H1 (cell line): ENCODE measurements around the gene FAM209B. TPM values are rescaled to one million over a fixed set of nuclear protein-coding genes. Genes with fewer than 3 reads are reported as not detected.

Source experiments
- CTCF ChIA-PET: fragments of 300-600 bp; sonication (Branson Sonifier 250); formaldehyde crosslinking; loops from one replicate; lab custom pipeline; 2021; ENCODE audit not compliant: partially characterized antibody; lab: Charles Lee
- POLR2A ChIA-PET: fragments of 300-600 bp; sonication (Branson Sonifier 250); formaldehyde crosslinking; loops from one replicate; lab custom pipeline; 2021; ENCODE audit warnings: inconsistent platforms; ENCODE audit not compliant: partially characterized antibody; lab: Charles Lee
- DNase-seq, 2 experiments: peaks; one replicate each; pipeline versions ENCODE4 v3.0.0 to v3.0.0-alpha.2; 2010 to 2022; ENCODE audit warnings: low spot score in 2 of 2, low read depth in 1 of 2, mixed read lengths in 1 of 2
- FAIRE-seq: peaks from 2 replicates; lab custom pipeline; 2011; peaks lifted over from hg19 to GRCh38; lab: Jason Lieb, UNC
- H2AFZ ChIP-seq: 2 replicates; pipeline ENCODE4 v1.8.1; 2012; ENCODE audit warnings: low read length, inconsistent platforms
- H2AK5ac ChIP-seq: 2 replicates; pipeline ENCODE4 v1.6.1; 2013; ENCODE audit warnings: low read depth, low read length
- H2BK120ac ChIP-seq: replicated peaks from 2 replicates; pipeline ENCODE3; 2013; ENCODE audit warnings: low read depth, low read length, inconsistent platforms
- H2BK12ac ChIP-seq: 2 replicates; pipeline ENCODE4 v1.6.1; 2013; ENCODE audit warnings: low read depth, low read length
- H2BK15ac ChIP-seq: 2 replicates; pipeline ENCODE4 v1.6.1; 2013; ENCODE audit warnings: low read length
- H2BK20ac ChIP-seq: 2 replicates; pipeline ENCODE4 v1.6.1; 2013; ENCODE audit warnings: low read length
- H2BK5ac ChIP-seq: 2 replicates; pipeline ENCODE4 v1.6.1; 2013; ENCODE audit warnings: low read depth, low read length
- H3K14ac ChIP-seq: 2 replicates; pipeline ENCODE4 v1.6.1; 2013; ENCODE audit warnings: inconsistent platforms; ENCODE audit not compliant: insufficient read length
- H3K18ac ChIP-seq: 2 replicates; pipeline ENCODE4 v1.6.1; 2013; ENCODE audit warnings: low read length; ENCODE audit errors: extremely low read depth
- H3K23ac ChIP-seq: 2 replicates; pipeline ENCODE4 v1.6.1; 2013; ENCODE audit warnings: inconsistent platforms; ENCODE audit not compliant: insufficient read length
- H3K23me2 ChIP-seq: 2 replicates; pipeline ENCODE4 v1.6.1; 2013; ENCODE audit warnings: low read depth, low read length
- H3K27ac ChIP-seq: 2 replicates; pipeline ENCODE4 v1.6.1; 2011; ENCODE audit warnings: low read depth, low read length, inconsistent platforms
- H3K27me3 ChIP-seq, 4 experiments: replicated peaks in 1 of 4; 1 replicate in 1 of 4; 2 replicates in 3 of 4; pipeline versions ENCODE4 v1.6.1 to v1.8.1; 2011 to 2013; ENCODE audit warnings: low read length in 3 of 4, mild to moderate bottlenecking in 3 of 4, inconsistent platforms in 2 of 4, mixed read lengths in 2 of 4, moderate library complexity in 1 of 4; ENCODE audit not compliant: control insufficient read depth in 3 of 4, insufficient read depth in 3 of 4; ENCODE audit errors: extremely low read depth in 1 of 4
- H3K36me3 ChIP-seq, 4 experiments: 2 replicates each; pipeline versions ENCODE4 v1.6.1 to v1.8.1; 2011 to 2013; ENCODE audit warnings: mild to moderate bottlenecking in 4 of 4, low read length in 3 of 4, moderate library complexity in 2 of 4, control low read depth in 1 of 4, inconsistent platforms in 1 of 4; ENCODE audit not compliant: insufficient read depth in 4 of 4, control insufficient read depth in 2 of 4
- H3K4ac ChIP-seq: replicated peaks from 2 replicates; pipeline ENCODE3; 2013; ENCODE audit warnings: low read length, low read depth, mixed read lengths, inconsistent platforms; ENCODE audit not compliant: insufficient read length
- H3K4me1 ChIP-seq, 4 experiments: replicated peaks in 1 of 4; 1 replicate in 1 of 4; 2 replicates in 3 of 4; pipeline versions ENCODE4 v1.6.1 to v1.8.1; 2011 to 2013; ENCODE audit warnings: low read length in 3 of 4, inconsistent platforms in 2 of 4, mixed read lengths in 1 of 4; ENCODE audit not compliant: insufficient read depth in 4 of 4, control insufficient read depth in 3 of 4
- H3K4me2 ChIP-seq, 2 experiments: 2 replicates each; pipeline versions ENCODE4 v1.6.1 to v1.8.1; 2011 to 2013; ENCODE audit warnings: low read depth in 2 of 2, low read length in 2 of 2, control low read depth in 1 of 2, inconsistent platforms in 1 of 2, mild to moderate bottlenecking in 1 of 2; ENCODE audit not compliant: insufficient read depth in 1 of 2
- H3K4me3 ChIP-seq, 4 experiments: fragments of 200-600, 300-600 bp in 1 of 4; sonication (generic), shearing (Covaris generic), sonication (Bioruptor Twin) in 1 of 4; 2 replicates each; pipeline versions ENCODE4 v1.5.1 to v1.8.1; 2011 to 2016; ENCODE audit warnings: low read length in 4 of 4, low read depth in 3 of 4, control low read depth in 2 of 4, inconsistent platforms in 2 of 4, mild to moderate bottlenecking in 2 of 4, mixed read lengths in 1 of 4, moderate library complexity in 1 of 4; ENCODE audit not compliant: insufficient read depth in 2 of 4; ENCODE audit errors: extremely low read depth in 1 of 4
- H3K56ac ChIP-seq: replicated peaks from 2 replicates; pipeline ENCODE3; 2013; ENCODE audit warnings: low read depth, mild to moderate bottlenecking, mixed read lengths, low read length, inconsistent platforms; ENCODE audit not compliant: insufficient read length
- H3K79me1 ChIP-seq: 2 replicates; pipeline ENCODE4 v1.6.1; 2013; ENCODE audit warnings: low read depth, low read length, control low read depth
- H3K79me2 ChIP-seq, 2 experiments: 2 replicates each; pipeline versions ENCODE4 v1.6.1 to v1.8.1; 2012 to 2013; ENCODE audit warnings: low read length in 2 of 2, mild to moderate bottlenecking in 2 of 2, inconsistent platforms in 1 of 2; ENCODE audit not compliant: insufficient read depth in 2 of 2, control insufficient read depth in 1 of 2
- H3K9ac ChIP-seq, 4 experiments: replicated peaks in 1 of 4; 1 replicate in 1 of 4; 2 replicates in 3 of 4; pipeline versions ENCODE4 v1.6.1 to v1.8.1; 2011 to 2013; ENCODE audit warnings: low read depth in 3 of 4, low read length in 3 of 4, control low read depth in 2 of 4, mild to moderate bottlenecking in 2 of 4, moderate library complexity in 2 of 4, inconsistent platforms in 1 of 4; ENCODE audit errors: extremely low read depth in 1 of 4
- H3K9me3 ChIP-seq, 2 experiments: 2 replicates each; pipeline versions ENCODE4 v1.6.1 to v1.8.1; 2012 to 2013; ENCODE audit warnings: mild to moderate bottlenecking in 2 of 2, moderate library complexity in 2 of 2, control low read depth in 1 of 2, inconsistent platforms in 1 of 2, low read depth in 1 of 2, low read length in 1 of 2, mixed read lengths in 1 of 2; ENCODE audit not compliant: insufficient read depth in 2 of 2
- H4K20me1 ChIP-seq, 2 experiments: replicated peaks in 1 of 2; 2 replicates each; pipeline versions ENCODE3 to v1.8.1; 2011 to 2013; ENCODE audit warnings: inconsistent platforms in 2 of 2, low read length in 2 of 2, mild to moderate bottlenecking in 1 of 2; ENCODE audit not compliant: insufficient read depth in 2 of 2, control insufficient read depth in 1 of 2
- H4K5ac ChIP-seq: 2 replicates; pipeline ENCODE4 v1.6.1; 2013; ENCODE audit warnings: low read length, low read depth, mixed read lengths, inconsistent platforms; ENCODE audit not compliant: insufficient read length
- H4K8ac ChIP-seq: 2 replicates; pipeline ENCODE4 v1.8.0; 2013; ENCODE audit warnings: mild to moderate bottlenecking, moderate library complexity, low read length, inconsistent platforms; ENCODE audit not compliant: insufficient read depth; ENCODE audit errors: extremely low read depth
- H4K91ac ChIP-seq: replicated peaks from 2 replicates; pipeline ENCODE3; 2013; ENCODE audit warnings: low read length, mixed read lengths, inconsistent platforms; ENCODE audit not compliant: insufficient read length
- CBX5 ChIP-seq: fragments of 300-800, 300-1000 bp; sonication (generic); IDR thresholded peaks from 2 replicates; pipeline ENCODE4 v1.7.1; 2016; ENCODE audit warnings: antibody characterized with exemption, low read length, low read depth
- EZH2 ChIP-seq: fragments of 200-600 bp; sonication (generic); IDR thresholded peaks from 2 replicates; pipeline ENCODE4 v1.7.1; 2012; ENCODE audit warnings: low read depth, mild to moderate bottlenecking, moderate library complexity, low read length, inconsistent platforms; ENCODE audit not compliant: severe bottlenecking
- JUN ChIP-seq: IDR thresholded peaks from 2 replicates; pipeline ENCODE4 v1.6.1; 2011; ENCODE audit warnings: low read depth, mild to moderate bottlenecking, improper control_type of control experiment, low read length
- NRF1 ChIP-seq: IDR thresholded peaks from 2 replicates; pipeline ENCODE4 v1.6.1; 2011; ENCODE audit warnings: mild to moderate bottlenecking, low read depth, low read length, improper control_type of control experiment
- RBBP5 ChIP-seq: IDR thresholded peaks from 2 replicates; pipeline ENCODE4 v1.7.1; 2012; ENCODE audit warnings: low read depth, mild to moderate bottlenecking, inconsistent platforms, low read length, moderate library complexity, borderline replicate concordance
- TAF1 ChIP-seq: IDR thresholded peaks from 2 replicates; pipeline ENCODE4 v1.6.1; 2011; ENCODE audit warnings: mild to moderate bottlenecking, low read depth, low read length
- WGBS, 2 experiments: shearing (Covaris generic) in 1 of 2; methylation state at CpG; one replicate each; pipeline versions ENCODE4 v1.1.6 to v1.1.7; 2013 to 2015; ENCODE audit warnings: low lambda C conversion rate in 2 of 2, mixed read lengths in 2 of 2, inconsistent platforms in 1 of 2, low coverage in 1 of 2, missing lambda C conversion rate in 1 of 2; ENCODE audit not compliant: insufficient replicate concordance in 2 of 2, insufficient coverage in 1 of 2, insufficient read length in 1 of 2; ENCODE audit errors: extremely low coverage in 1 of 2, missing lambda C conversion rate in 1 of 2; 5-methylcytosine and 5-hydroxymethylcytosine counted together
- polyA plus RNA-seq, 7 experiments: library from polyadenylated mRNA; depleted of rRNA in 3 of 7; stranded (reverse) in 5 of 7; unstranded in 2 of 7; fragments of >200 nt in 5 of 7; fragments of 200-250 nt in 2 of 7; gene quantifications; 1 replicate in 5 of 7; 2 replicates in 1 of 7; 4 replicates in 1 of 7; pipeline versions ENCODE4 v1.2.1 to v1.2.3, GENCODE V29; 2011 to 2013; ENCODE audit warnings: missing spikeins in 2 of 7, mixed read lengths in 2 of 7
- total RNA-seq: library from RNA; stranded (reverse); fragmentation: NEBNext Ultra II Directional; extraction: Animal tissue kit (Norgen Biotek cat#: 25700); gene quantifications from 2 replicates; pipeline ENCODE4 v1.2.1, GENCODE V29; 2021
- TF ChIP-seq, protein P1 (sequence below): IDR thresholded peaks from 2 replicates; pipeline ENCODE4 v1.6.1; 2011; ENCODE audit warnings: low read length, improper control_type of control experiment
- TF ChIP-seq, protein P2 (sequence below): IDR thresholded peaks from 2 replicates; pipeline ENCODE4 v1.6.1; 2012; ENCODE audit warnings: low read length, inconsistent platforms

FAM209B gene
- total and polyA plus RNA-seq, 2 of the 8 experiments (the other 6 are each of a cell fraction or from before 2014, with no cell fraction given), result 0.29 TPM; not detected in 1

DNA sequence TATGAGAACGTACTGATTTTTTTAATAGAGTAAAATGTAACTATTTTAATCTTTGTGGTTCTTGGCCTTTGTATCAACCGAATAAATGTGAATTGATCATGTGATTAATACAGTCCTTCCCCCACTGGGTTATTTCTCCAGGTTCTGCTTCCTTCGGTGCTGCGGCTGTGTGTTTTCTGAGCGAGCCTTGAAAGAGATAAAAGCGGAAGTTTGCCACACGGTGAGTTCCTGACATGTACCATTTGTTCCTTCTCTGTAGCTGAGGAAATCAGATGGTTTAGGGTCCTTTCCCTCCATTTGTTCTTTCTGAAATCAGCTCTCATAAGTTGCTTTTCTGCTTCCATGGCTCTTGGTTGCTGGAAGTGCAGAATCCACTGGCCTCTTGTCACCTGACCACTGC lies 49.1 kb upstream of the FAM209B start:
- no peaks in the 10 kb centered on the region for H3K9me3 ChIP-seq
- no peaks in the 10 kb centered on the region for H3K4me1 ChIP-seq
- no peak overlapping the region for H2AFZ ChIP-seq
- no peak overlapping the region for H2BK20ac ChIP-seq
- no peak overlapping the region for H3K9ac ChIP-seq
- H2BK12ac ChIP-seq, result no peak overlapping the region
- no peak overlapping the region for H3K23ac ChIP-seq
- H3K4ac ChIP-seq, result no peak overlapping the region
- no peaks in the 10 kb centered on the region; the same call in 1 of the 2 replicates for H3K79me1 ChIP-seq
- H3K36me3 ChIP-seq, result peaks cover 2 to 20% (median 14%) of the 10 kb centered on the region in 4 experiments; a peak in 7 of 8 replicates
- H3K56ac ChIP-seq, result no peak overlapping the region
- H3K4me2 ChIP-seq, result no peak overlapping the region
- H3K18ac ChIP-seq, result no peak overlapping the region
- FAIRE-seq (no peak), DNase-seq (no peak)
- ChIA-PET POLR2A (no interaction called here), CTCF (interaction anchor here (0.6 to 0.7 kb wide), 2 partner anchors 383 to 588 kb away, joined by 3 read pairs; no protein-coding TSS in a partner anchor)
- 96% methylated on average over 7 of the region's 7 CpGs; no CpG with 5 or more reads in 1 of the 2 experiments for WGBS, 2 experiments
- H3K27ac ChIP-seq, result no peak overlapping the region
- no peak overlapping the region for H2AK5ac ChIP-seq
- H3K14ac ChIP-seq, result no peak overlapping the region
- H4K91ac ChIP-seq, result no peak overlapping the region
- no peak overlapping the region for H2BK120ac ChIP-seq
- no peaks in the 10 kb centered on the region for H3K79me2 ChIP-seq
- no peak overlapping the region for H4K8ac ChIP-seq
- H3K23me2 ChIP-seq, result no peaks in the 10 kb centered on the region; the same call in 1 of the 2 replicates
- H3K4me3 ChIP-seq, result no peak overlapping the region
- no peak overlapping the region for H2BK15ac ChIP-seq
- no peak for TF ChIP-seq EZH2
- TF ChIP-seq, protein P1, sequence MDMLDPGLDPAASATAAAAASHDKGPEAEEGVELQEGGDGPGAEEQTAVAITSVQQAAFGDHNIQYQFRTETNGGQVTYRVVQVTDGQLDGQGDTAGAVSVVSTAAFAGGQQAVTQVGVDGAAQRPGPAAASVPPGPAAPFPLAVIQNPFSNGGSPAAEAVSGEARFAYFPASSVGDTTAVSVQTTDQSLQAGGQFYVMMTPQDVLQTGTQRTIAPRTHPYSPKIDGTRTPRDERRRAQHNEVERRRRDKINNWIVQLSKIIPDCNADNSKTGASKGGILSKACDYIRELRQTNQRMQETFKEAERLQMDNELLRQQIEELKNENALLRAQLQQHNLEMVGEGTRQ, result no peak
- TF ChIP-seq JUN, result no peak
- TF ChIP-seq, protein P2, sequence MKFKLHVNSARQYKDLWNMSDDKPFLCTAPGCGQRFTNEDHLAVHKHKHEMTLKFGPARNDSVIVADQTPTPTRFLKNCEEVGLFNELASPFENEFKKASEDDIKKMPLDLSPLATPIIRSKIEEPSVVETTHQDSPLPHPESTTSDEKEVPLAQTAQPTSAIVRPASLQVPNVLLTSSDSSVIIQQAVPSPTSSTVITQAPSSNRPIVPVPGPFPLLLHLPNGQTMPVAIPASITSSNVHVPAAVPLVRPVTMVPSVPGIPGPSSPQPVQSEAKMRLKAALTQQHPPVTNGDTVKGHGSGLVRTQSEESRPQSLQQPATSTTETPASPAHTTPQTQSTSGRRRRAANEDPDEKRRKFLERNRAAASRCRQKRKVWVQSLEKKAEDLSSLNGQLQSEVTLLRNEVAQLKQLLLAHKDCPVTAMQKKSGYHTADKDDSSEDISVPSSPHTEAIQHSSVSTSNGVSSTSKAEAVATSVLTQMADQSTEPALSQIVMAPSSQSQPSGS, result no peak
- no peak for TF ChIP-seq TAF1
- TF ChIP-seq CBX5, result no peak
- no peak for TF ChIP-seq NRF1
- TF ChIP-seq RBBP5, result no peak
- no peak overlapping the region for H2BK5ac ChIP-seq
- H4K20me1 ChIP-seq, result peaks cover 0 to 4% of the 10 kb centered on the region in 2 experiments
- H4K5ac ChIP-seq, result no peak overlapping the region
- no peaks in the 10 kb centered on the region for H3K27me3 ChIP-seq
